ENCODE results near the gene KIF5B. TPM values are rescaled to one million over a fixed set of nuclear protein-coding genes. Genes with fewer than 3 reads are reported as not detected.
A peak's percentile ranks its signal among the peaks of the same experiment; 100 is the strongest.

Gene KIF5B
- total and polyA plus RNA-seq, 2 of the 8 experiments (the other 6 are each of a cell fraction or from before 2014, with no cell fraction given) = 9.8 to 68.4 TPM

DNA sequence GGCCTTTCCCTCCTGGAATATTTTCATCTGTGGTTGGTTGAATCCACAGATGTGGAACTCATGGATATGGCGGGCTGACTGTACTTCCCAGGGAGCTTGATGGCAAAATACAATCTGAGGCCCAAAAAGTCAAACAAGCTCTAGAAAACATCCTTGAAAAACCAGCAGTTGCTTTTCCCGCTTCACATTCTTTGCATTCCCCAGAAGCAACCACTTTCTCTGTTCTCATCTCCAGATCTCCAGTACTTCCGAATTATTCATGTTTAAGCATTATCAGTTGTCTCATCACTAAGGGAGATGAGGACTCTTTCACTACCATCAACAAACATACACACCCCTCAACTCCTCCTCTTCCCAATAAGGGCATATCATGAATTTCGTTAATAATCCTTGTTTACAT lies 55.3 kb downstream of the KIF5B start:
- CTCF ChIA-PET (ENCODE audit: partially characterized antibody) = interaction anchor here (0.6 to 0.7 kb wide), 3 partner anchors 51 to 292 kb away, joined by 3 read pairs; no protein-coding TSS in a partner anchor
- FAIRE-seq = no peak

More for the DNA sequence above, 55.3 kb downstream of the KIF5B start:
- Histone ChIP-seq H3K23ac (ENCODE audit: insufficient read length) (no peak overlapping the region), H2AFZ (ENCODE audit: low read length) (no peak overlapping the region), H3K4me1 (replicated peaks in 1 of 4; ENCODE audit: control insufficient read depth in 3 of 4, insufficient read depth in 4 of 4, low read length in 3 of 4) (peaks cover 6 to 29% (median 15%) of the 10 kb centered on the region in 4 experiments; a peak in 6 of 7 replicates), H3K4ac (replicated peaks; ENCODE audit: insufficient read length, low read depth, low read length) (no peak overlapping the region), H3K18ac (ENCODE audit: extremely low read depth, low read length) (no peak overlapping the region), H4K8ac (ENCODE audit: extremely low read depth, insufficient read depth, low read length) (no peak overlapping the region), H3K27ac (ENCODE audit: low read depth, low read length) (peak overlapping the region; percentile 57; the same call in 1 of the 2 replicates), H3K56ac (replicated peaks; ENCODE audit: insufficient read length, low read depth, low read length) (no peak overlapping the region), H2AK5ac (ENCODE audit: low read depth, low read length) (no peak overlapping the region), H2BK20ac (ENCODE audit: low read length) (0 out of 2 replicates have a peak overlapping the region, but pooled peaks have one; percentile 23), H3K79me1 (ENCODE audit: low read depth, low read length) (no peaks in the 10 kb centered on the region), H3K79me2 (ENCODE audit: control insufficient read depth in 1 of 2, insufficient read depth in 2 of 2, low read length in 2 of 2) (no peaks in the 10 kb centered on the region), H3K14ac (ENCODE audit: insufficient read length) (no peak overlapping the region), H3K23me2 (ENCODE audit: low read depth, low read length) (no peaks in the 10 kb centered on the region), H2BK120ac (replicated peaks; ENCODE audit: low read depth, low read length) (no peak overlapping the region), H4K5ac (ENCODE audit: insufficient read length, low read depth, low read length) (no peak overlapping the region), H4K20me1 (replicated peaks in 1 of 2; ENCODE audit: control insufficient read depth in 1 of 2, insufficient read depth in 2 of 2, low read length in 2 of 2) (peaks cover 0 to 2% of the 10 kb centered on the region in 2 experiments), H3K4me3 (ENCODE audit: extremely low read depth in 1 of 4, insufficient read depth in 2 of 4, low read depth in 3 of 4, low read length in 4 of 4) (no peak overlapping the region), H2BK15ac (ENCODE audit: low read length) (0 out of 2 replicates have a peak overlapping the region, but pooled peaks have one; percentile 32), H3K4me2 (ENCODE audit: insufficient read depth in 1 of 2, low read depth in 2 of 2, low read length in 2 of 2) (no peak overlapping the region), H3K9me3 (ENCODE audit: insufficient read depth in 2 of 2, low read depth in 1 of 2, low read length in 1 of 2) (no peaks in the 10 kb centered on the region), H3K27me3 (replicated peaks in 1 of 4; ENCODE audit: control insufficient read depth in 3 of 4, extremely low read depth in 1 of 4, insufficient read depth in 3 of 4, low read length in 3 of 4) (no peaks in the 10 kb centered on the region), H2BK5ac (ENCODE audit: low read depth, low read length) (peak overlapping the region; percentile 61; the same call in 1 of the 2 replicates), H3K36me3 (ENCODE audit: control insufficient read depth in 2 of 4, insufficient read depth in 4 of 4, low read length in 3 of 4) (no peaks in the 10 kb centered on the region), H3K9ac (replicated peaks in 1 of 4; ENCODE audit: extremely low read depth in 1 of 4, low read depth in 3 of 4, low read length in 3 of 4) (no peak overlapping the region), H2BK12ac (ENCODE audit: low read depth, low read length) (0 out of 2 replicates have a peak overlapping the region, but pooled peaks have one; percentile 30), H4K91ac (replicated peaks; ENCODE audit: insufficient read length, low read length) (no peak overlapping the region)
- DNase-seq (ENCODE audit: low read depth in 1 of 2, low spot score in 2 of 2) = no peak
- 57% methylated on average over 4 of the region's 4 CpGs; no CpG with 5 or more reads in 1 of the 2 experiments for WGBS, 2 experiments (ENCODE audit: extremely low coverage in 1 of 2, insufficient coverage in 1 of 2, insufficient read length in 1 of 2, insufficient replicate concordance in 2 of 2, low coverage in 1 of 2, low lambda C conversion rate in 2 of 2, missing lambda C conversion rate in 1 of 2)
- TF ChIP-seq SRF (IDR thresholded peaks at IDR 0.05; ENCODE audit: low read depth, low read length) (peak; percentile 49; the same call in 1 of the 2 replicates), TEAD4 (IDR thresholded peaks at IDR 0.05; ENCODE audit: low read depth, low read length) (peak; percentile 95), POU5F1 (IDR thresholded peaks at IDR 0.05; ENCODE audit: low read depth, low read length) (0 out of 2 replicates have a peak, but pooled peaks have one; percentile 33), RAD21 (IDR thresholded peaks at IDR 0.05 in 1 of 2, conservative IDR thresholded peaks at IDR 0.05 in 1 of 2; ENCODE audit: low read depth in 2 of 2, low read length in 2 of 2) (no peak)
- TF ChIP-seq, protein P1, sequence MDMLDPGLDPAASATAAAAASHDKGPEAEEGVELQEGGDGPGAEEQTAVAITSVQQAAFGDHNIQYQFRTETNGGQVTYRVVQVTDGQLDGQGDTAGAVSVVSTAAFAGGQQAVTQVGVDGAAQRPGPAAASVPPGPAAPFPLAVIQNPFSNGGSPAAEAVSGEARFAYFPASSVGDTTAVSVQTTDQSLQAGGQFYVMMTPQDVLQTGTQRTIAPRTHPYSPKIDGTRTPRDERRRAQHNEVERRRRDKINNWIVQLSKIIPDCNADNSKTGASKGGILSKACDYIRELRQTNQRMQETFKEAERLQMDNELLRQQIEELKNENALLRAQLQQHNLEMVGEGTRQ (IDR thresholded peaks at IDR 0.05; ENCODE audit: low read length) = no peak
- POLR2A ChIA-PET (ENCODE audit: partially characterized antibody) = interaction anchor here (0.6 to 2.3 kb wide), 2 partner anchors 17 to 72 kb away, joined by 3 to 11 read pairs; partner anchors contain the start of gene ARHGAP12
